HG03060 (cell line): Measurements from ENCODE around the gene MAP3K5.
"Not testable (repeated sequence)": the region's sequence is repeated elsewhere in the genome, so short reads cannot be mapped to it uniquely, and the experiment has no call there.

Experiments used
- ATAC-seq: cut with Tn5 transposase; IDR thresholded peaks from one replicate; pipeline ENCODE4 v1.9.1; 2021; ENCODE audit warnings: low read depth, moderate number of reproducible peaks; ENCODE audit not compliant: unreplicated experiment

Gene MAP3K5

DNA sequence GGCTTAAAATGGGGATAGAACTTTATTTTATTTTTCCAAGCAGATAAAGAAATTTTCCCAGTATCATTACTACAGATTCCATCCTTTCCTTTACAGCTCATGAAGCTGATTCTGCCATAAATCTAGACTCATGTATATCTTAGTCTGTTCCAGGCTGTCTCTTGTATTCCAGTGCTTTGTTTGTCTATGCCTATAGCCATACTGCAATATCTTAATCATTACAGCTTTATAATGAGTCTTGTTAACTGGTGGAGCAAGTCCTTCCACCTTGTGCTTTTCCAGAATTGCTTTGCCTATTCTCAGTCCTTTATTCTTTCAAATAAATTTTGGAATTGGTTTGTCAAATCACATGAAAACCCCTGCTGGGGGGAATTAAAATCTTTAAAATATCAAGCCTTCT lies 99.2 kb downstream of the MAP3K5 start:
- ATAC-seq = no peak

DNA sequence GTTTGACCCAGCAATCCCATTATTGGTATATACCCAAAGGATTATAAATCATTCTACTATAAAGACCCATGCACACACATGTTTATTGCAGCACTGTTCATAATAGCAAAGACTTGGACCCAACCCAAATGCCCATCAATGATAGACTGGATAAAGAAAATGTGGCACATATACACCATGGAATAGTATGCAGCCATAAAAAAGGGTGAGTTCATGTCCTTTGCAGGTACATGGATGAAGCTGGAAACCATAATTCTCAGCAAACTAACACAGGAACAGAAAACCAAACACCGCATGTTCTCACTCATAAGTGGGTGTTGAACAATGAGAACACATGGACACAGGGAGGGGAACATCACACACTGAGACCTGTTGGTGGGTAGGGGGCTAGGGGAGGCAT lies 104.4 kb downstream of the MAP3K5 start:
- not testable (repeated sequence) for ATAC-seq

DNA sequence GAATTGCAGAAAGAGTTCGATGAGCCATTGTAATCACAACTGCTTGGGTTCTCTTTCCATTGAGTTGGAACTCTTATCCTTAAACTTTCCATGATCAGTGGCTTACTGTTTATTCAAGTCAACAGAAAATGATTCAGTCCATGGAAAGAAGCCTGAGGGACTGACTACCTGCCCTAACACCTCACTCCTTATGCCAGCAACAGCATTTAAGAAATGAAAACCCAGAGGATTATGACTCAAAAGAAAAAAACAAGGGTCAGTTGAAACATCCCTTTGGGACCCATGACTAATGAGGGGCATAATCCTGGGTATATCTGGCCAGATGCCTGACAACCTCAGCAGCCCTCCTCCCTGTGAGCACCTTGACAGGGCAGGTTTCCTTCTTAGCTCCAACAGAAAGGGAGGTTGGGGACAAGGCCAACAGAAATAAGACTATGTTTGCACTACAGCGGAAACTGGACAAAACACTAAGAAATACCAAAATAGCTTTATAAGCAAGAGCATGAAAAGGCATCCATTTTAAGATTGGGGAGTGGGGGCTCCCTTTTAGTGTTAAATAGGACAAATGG lies 106.7 kb downstream of the MAP3K5 start:
- ATAC-seq = no peak

DNA sequence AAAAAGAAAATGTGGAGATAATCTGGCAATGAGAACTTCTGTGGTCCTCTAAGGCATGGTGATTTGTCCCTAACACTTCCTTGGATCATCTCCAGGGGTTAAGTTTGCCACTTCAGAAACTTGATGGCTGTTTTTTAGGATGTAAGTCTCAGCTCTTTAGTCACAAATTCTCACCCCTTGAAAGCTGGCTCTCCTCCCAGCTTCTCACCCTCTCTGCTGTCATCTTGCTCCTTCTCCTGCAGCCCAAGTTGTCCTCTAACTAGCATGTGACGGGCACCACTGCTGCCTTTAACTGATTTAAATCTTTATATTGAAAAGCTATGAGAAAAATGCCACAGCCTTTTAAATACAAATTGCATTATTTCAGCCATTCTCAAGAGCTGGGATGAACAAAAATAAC lies 107.8 kb downstream of the MAP3K5 start:
- no peak for ATAC-seq

DNA sequence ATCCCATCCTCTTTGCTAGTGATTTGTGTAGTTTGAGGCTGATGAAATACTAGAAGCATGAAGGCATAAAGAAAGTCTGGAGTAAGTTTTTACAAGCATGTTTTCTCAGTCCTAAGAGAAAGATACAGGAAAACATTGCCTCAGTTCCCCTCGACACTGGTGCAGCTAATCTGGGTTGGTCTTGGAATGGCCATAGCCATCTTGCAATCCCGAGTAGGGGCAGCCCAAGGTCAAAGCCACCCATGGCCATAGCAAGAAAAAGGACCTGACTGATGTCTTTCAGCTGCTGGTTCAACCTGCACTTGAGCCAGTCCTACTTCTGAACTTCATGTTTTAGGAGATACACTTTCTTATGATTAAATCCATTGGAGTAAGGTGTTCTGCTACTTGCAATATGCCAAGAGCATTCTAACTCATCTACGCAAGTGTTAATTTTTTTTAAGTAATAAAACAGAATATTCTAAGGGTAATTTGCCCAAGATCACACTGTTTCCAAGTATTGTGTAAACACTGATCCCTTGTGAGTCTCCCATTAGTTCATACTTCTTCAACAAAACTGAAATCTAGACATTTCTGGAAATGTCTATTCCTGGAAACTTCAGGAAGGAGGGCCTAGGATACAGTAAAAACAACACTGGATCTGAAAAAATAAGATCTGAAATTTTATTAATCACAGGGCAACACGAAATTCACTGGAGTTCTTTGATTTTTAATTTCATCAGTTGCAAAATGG lies 108.9 kb downstream of the MAP3K5 start:
- no peak for ATAC-seq

DNA sequence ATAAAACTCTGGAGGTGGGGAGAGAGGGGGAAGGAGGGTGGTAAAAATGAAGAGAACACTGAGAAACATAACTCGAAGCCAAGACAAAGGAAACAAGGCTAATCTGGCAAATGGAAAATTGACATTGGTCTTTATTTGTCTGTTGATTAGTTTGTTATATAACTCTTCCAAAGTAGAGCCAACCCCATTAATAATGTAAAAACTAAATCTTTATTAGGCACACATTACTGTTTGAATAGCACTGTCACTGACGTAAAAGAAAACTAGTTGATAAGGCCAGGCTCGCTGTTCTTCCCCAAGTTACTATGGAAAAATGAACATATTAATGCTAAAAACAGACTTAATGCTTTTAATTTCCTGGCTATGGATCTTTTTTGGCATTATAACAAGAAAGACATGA lies 110.0 kb downstream of the MAP3K5 start:
- no peak for ATAC-seq

DNA sequence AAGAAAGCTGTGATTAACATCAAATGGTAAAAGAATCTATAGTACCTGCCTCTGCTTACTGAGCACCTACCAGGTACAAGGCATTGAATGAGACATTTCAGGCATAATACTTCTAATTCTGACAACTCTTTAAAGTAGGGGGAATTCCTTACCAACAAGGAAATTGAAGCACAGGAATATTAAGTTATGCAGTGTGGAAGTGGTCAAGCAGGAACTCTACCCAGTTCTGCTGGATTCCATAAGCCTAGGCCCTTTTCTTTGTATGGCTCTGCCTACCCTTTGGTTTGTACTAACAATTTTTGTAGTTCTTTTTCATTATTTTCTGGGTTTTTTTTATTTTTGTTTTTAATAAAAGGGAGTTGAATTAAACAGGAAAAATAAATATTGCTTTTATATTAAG lies 114.5 kb downstream of the MAP3K5 start:
- no peak for ATAC-seq

DNA sequence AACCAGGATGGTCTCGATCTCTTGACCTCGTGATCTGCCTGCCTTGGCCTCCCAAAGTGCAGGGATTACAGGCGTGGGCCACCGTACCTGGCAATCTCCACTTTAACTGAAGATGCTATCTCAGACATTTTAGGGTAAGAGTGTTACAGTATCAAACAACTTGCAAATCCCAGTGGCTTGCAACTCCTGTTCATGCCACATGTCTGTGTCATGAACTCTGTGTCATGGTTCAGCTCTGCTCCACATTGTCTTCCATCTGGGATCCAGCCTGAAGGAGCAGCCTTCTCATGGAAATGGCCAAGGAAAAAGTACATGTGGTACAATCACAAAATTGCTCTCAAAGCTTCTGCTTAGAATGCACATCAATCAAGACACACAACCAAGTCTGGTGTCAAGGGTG lies 114.9 kb downstream of the MAP3K5 start:
- no peak for ATAC-seq

DNA sequence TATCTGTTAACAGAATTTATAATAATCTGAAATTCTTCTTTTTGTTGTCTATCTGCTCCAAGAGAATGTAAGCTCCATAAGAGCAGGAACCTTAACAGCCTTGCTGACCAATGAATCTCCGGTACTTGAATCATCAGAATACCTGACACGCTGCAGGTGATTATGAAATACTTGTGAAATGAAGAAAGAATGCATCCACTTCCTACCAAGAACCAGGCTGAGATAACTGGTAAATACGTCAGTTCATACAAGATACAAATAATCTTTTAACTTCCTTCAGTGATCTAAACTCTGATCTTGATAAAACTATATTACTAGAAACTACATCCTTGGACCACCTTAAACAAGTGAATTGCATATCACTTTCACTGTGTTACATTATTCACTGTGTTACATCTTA lies 116.2 kb downstream of the MAP3K5 start:
- ATAC-seq = no peak

DNA sequence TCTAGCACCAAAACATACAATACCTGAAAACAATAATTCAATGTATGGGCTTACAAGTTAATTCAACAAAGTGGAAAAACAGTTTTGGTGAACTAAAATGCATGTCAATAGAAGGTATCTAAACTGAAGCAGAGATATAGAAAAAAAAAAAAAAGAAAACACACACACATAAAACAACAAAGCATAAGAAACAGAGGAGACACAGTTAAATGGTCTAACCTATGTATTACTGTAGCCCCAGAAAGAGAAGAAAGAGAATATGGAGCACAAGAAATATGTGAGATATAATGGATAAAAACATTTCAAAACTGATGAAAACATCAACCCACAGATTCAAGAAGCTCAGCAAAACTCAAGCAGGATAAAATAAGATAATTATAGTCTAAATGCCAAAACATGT lies 118.7 kb downstream of the MAP3K5 start:
- no peak for ATAC-seq

DNA sequence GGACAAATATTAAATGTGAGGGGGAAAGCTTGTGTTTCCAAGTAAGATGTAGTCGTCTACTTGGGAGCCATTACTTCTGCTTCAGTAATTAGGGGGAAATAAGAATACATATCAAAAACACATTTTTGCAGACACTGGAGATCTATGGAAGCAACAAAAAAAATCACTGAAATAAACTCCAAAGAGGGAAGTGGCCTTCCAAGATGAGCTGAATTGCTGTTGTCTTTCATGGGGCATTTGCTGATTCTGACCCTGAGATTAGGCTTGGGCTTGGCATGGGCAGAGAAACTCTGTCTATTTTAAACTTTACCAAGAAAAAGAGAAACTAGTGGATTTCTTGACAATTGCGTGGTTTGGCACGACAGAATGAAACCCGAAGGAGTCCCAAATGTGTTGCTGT lies 120.1 kb downstream of the MAP3K5 start:
- ATAC-seq = no peak

DNA sequence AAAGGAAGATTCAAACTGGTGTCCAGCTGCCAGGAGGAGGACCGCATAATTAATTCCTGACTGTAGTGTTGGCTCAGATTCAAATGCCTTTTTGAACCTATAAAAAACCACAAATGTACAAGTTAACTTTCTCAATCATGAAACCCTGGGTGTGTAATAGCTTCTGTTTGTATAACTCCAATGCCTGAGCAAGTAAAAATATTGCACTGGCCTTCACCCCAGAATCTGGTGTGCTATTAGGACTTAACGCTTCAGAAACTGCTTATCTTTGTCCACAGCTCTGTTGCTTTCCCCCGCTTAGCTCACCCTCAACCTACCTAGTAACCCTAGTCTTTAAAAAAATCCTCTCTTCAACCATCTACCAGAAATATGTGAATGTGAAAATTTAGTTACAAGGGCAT lies 123.0 kb downstream of the MAP3K5 start:
- no peak for ATAC-seq

DNA sequence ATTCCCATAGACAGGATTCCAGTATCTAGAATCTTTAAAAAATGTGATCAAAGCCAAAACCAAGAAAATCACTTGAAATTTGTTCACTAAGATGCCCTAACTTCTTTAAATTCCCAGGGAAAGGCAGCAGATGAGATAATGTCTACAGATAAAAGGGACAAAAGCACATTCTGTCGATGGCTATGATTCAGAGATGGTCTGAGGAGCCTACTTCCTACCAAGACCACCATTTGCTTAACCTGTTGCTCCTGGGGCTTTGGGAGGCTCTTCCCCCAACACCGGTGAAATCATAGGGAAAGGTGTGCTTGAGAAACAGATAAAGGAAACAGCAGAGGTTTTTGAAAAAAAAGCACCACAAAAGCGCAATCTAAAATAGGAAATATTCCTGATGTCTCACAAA lies 123.7 kb downstream of the MAP3K5 start:
- no peak for ATAC-seq

DNA sequence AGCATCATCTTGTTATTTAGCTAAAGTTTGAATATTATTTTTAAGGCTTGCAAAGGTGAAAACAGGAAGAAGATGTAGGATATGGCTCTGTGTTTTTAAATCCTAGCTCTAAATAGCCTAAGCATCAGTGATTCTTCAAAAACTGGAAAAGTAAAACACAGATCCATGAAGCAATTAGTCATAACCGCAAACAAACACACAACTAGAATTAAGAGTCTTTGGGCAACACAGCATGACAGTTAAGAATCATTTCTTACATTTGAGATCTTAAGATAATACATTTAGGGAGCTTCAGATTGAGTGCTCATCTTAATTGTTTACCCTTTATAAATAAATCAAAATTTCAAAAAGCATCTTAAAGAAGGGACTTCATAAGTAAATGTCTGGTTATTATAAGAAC lies 126.2 kb downstream of the MAP3K5 start:
- no peak for ATAC-seq

DNA sequence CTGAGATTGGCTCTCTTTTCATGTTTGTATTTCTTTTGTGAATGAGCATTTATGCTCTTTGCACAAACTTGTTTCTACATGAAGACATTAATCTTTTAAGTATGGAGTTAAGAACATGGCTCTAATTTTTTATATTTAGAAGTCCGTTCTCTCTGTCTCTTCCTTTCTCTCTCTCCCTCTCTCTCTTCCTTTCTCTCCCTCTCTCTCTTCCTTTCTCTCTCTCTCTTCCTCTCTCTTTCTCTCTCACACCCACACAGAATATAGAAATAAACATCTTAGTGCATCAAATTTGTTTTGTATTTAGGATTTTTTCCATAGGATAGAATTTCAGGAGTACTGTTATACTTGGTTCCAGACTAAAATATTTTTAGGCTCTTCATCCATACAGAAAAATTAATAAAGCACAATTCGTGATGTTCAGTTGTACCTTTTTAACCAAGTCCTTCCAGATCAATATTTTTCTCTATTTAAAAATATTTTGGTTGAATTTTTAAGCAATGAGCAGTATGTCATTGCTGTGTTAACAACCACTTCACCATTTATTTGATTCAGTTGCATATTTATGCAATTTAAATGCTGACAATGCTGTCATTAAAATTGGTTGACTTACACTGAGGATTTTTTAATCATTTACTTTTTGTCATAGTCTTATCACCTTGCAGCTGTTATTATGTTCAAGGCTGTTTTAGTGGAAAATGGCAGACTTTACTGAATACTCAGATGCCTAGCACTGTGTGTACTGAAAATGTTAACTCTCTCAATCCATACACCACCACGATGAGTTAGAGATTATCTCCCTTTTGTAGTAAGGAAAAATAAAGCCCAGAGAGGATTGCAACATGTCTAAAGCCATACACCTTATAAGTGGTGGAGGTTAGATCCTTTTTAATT lies 129.7 kb downstream of the MAP3K5 start:
- no peak for ATAC-seq

DNA sequence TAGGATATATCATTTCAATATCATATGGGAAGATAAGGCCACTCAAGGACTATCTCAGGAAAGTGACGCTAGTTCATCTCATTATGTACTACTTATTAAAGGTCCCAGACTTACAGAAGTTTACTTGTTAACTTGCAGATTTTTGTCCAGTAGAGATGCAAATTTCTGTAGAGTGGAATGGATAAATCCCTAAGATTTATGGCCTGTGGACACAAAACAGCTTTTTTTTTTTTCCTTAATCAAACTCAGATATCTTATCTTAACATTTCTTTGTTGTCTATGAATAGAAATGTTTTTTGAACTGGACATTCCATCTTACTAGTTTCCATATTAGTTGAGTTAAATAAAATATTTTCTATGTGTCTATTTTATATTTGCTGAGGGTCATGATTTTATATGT lies 131.6 kb downstream of the MAP3K5 start:
- no peak for ATAC-seq

DNA sequence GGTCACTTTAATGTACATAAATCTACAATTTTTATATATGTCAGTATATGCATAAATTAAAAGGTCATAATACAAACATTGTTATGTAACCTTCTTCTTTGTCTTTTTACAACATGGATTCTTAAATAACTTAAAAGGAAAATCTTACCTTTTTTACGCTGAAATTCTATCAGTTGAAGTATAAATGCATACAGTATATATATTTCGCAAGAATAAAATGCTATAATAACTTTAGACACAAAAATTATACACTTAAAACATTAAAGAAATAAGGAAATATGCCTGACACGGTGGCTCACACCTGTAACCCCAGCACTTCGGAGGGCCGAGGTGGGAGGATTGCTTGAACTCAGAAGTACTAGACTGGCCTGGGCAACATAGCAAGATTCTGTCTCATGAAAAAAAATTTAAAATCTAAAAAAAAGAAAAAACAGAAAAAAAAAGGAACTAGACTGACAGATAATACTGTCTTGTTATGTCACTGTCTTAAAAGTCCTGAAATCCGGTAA lies 132.2 kb downstream of the MAP3K5 start:
- no peak for ATAC-seq

DNA sequence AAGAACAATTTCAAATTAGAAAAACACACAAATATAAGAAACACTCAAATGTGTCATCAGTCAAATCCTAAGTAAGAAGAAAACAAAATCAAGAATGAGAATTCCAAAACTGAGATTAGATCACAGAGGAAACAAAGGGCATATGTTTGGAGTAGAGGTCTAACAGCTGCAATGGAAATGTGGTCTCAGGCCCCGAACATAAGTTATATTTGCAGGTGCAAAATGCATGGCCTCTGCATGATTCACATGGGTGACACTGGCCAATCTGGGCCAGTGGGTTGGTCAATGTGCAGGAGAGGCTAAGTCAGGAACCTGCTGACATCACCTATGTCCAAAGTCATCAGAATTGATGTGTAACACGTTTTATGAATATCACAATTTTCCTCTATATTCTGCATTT lies 133.6 kb downstream of the MAP3K5 start:
- no peak for ATAC-seq

DNA sequence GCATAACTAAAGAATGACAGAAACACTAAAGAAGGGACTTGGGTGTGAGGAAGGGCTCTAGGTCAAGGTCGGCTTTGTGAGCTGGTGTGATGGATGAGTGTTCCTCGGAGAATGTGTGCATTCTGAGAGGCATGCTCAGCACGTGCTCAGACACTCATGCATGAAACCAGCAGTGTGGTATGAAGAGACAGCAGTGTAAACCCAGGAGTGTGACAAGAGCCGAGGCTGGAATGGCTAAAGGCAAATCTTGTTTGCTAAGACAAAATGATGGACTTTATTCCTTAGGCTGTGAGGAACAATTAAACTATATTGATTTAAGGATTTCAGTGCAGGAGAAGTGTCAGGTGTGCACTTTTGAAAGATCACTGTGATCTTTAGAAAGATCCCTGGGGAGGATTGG lies 134.6 kb downstream of the MAP3K5 start:
- ATAC-seq = no peak

DNA sequence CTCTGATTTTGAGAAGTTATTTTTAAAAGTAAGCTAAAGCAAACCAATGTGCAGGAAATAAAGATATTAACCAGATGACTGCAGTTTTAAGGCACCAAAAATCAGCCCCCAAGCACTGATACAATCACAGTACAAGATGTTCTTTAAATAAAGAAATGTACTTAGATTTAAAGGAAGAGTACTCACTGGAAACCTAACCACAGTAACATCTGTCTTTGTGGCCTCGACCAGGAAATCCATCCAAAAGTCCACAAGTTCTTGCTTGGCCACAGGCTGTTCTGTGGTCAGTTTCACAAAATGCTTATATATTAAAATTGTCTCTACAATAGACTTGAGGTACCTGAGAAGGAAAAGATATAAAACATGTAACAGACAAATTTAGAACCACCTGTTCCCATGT lies 136.2 kb downstream of the MAP3K5 start:
- no peak for ATAC-seq

DNA sequence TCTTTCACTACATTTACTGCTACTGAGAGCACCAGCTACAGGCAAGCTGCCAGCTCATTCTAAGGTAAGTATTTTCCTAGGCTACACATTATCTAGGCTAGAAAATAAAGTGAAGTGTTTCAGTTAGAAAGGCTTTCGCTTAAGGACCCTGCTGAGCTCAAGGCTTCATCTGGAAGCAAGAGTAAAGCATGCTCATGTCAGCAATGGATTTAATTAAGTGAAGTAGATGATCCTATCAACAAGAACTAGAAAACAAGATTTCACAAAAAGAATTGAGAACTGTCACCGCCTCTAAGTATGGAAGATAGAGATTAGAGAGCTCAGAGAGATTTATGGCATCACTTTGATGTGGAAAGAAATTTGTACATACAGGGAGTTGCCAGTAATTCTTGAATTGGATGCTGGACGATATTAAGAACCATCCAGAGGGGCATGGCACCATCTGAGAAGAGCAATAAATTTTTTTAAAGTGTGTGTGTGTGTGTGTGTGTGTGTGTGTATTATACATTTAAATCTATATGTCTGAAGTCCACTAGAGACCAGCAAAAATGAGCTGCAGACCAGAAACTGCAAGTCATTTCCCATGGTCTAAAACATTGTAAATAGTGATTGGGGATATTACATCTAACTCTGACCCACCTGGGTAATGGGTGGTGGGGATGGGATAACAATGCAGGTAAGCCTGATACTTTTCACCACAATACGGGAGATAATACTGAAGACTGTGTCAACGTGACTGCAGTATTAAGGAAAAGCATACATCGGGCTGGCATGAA lies 136.8 kb downstream of the MAP3K5 start:
- ATAC-seq = no peak
